Panc1 (cell line): ENCODE data around the gene SYCP1.

Experiments used
- CTCF ChIP-seq: fragments of 450-650 bp; IDR thresholded peaks from 2 replicates; pipeline ENCODE4 v1.5.1; 2017; ENCODE audit warnings: mild to moderate bottlenecking
- POLR2AphosphoS5 ChIP-seq: IDR thresholded peaks from 2 replicates; pipeline ENCODE4 v1.6.1; 2012; ENCODE audit warnings: mild to moderate bottlenecking, low read depth, low read length, moderate library complexity
- TF ChIP-seq, protein P1 (sequence below), 2 experiments: IDR thresholded peaks; 2 replicates each; pipeline ENCODE4 v1.6.1; 2011 to 2012; ENCODE audit warnings: low read depth in 2 of 2, control low read depth in 1 of 2, low read length in 1 of 2, mild to moderate bottlenecking in 1 of 2, moderate library complexity in 1 of 2; ENCODE audit not compliant: insufficient read depth in 1 of 2

- TF ChIP-seq CTCF: no peak
- TF ChIP-seq, protein P1, sequence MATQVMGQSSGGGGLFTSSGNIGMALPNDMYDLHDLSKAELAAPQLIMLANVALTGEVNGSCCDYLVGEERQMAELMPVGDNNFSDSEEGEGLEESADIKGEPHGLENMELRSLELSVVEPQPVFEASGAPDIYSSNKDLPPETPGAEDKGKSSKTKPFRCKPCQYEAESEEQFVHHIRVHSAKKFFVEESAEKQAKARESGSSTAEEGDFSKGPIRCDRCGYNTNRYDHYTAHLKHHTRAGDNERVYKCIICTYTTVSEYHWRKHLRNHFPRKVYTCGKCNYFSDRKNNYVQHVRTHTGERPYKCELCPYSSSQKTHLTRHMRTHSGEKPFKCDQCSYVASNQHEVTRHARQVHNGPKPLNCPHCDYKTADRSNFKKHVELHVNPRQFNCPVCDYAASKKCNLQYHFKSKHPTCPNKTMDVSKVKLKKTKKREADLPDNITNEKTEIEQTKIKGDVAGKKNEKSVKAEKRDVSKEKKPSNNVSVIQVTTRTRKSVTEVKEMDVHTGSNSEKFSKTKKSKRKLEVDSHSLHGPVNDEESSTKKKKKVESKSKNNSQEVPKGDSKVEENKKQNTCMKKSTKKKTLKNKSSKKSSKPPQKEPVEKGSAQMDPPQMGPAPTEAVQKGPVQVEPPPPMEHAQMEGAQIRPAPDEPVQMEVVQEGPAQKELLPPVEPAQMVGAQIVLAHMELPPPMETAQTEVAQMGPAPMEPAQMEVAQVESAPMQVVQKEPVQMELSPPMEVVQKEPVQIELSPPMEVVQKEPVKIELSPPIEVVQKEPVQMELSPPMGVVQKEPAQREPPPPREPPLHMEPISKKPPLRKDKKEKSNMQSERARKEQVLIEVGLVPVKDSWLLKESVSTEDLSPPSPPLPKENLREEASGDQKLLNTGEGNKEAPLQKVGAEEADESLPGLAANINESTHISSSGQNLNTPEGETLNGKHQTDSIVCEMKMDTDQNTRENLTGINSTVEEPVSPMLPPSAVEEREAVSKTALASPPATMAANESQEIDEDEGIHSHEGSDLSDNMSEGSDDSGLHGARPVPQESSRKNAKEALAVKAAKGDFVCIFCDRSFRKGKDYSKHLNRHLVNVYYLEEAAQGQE (IDR thresholded peaks at IDR 0.05; ENCODE audit: insufficient read depth in 1 of 2, low read depth in 2 of 2, low read length in 1 of 2): no peak
- no peak for TF ChIP-seq POLR2AphosphoS5
Observed at GRCh38 chr1:114959423-114959822, 104.8 kb downstream of the SYCP1 start.
